Measurements from ENCODE around the gene RGS5. TPM values are rescaled to one million over a fixed set of nuclear protein-coding genes. Genes with fewer than 3 reads are reported as not detected.
"Not testable (repeated sequence)": the region's sequence is repeated elsewhere in the genome, so short reads cannot be mapped to it uniquely, and the experiment has no call there.

RGS5 gene
- total and polyA plus RNA-seq, 2 donors from 2014 or later = 60.5 to 359 TPM

GRCh38 chr1:163230827-163231226 lies 28.1 kb upstream of the RGS5 start:
- TF ChIP-seq CTCF (IDR thresholded peaks at IDR 0.05; ENCODE audit: borderline replicate concordance, extremely low read depth, insufficient read depth) = no peak
- H3K27me3 ChIP-seq (ENCODE audit: control insufficient read depth, insufficient read depth, low read length) = no peaks in the 10 kb centered on the region
- H3K27ac ChIP-seq (ENCODE audit: low read depth in 2 of 2, low read length in 2 of 2) = no peak overlapping the region
- no peaks in the 10 kb centered on the region for H3K4me1 ChIP-seq (ENCODE audit: control insufficient read depth in 2 of 3, insufficient read depth in 2 of 3, low read depth in 1 of 3, low read length in 3 of 3)
- FAIRE-seq = no peak
- intact Hi-C loops (cut with DNase I) = no loop called here
- no peaks in the 10 kb centered on the region for H3K9me3 ChIP-seq (ENCODE audit: control insufficient read depth in 2 of 3, insufficient read depth in 1 of 3, low read length in 3 of 3)
- no peak overlapping the region for H3K9ac ChIP-seq (ENCODE audit: low read length in 3 of 3)
- H3K36me3 ChIP-seq (ENCODE audit: control insufficient read depth in 2 of 3, insufficient read depth in 3 of 3, low read length in 3 of 3) = no peaks in the 10 kb centered on the region
- H3K4me3 ChIP-seq (ENCODE audit: low read length in 3 of 3) = no peak overlapping the region
- no peak for DNase-seq

DNA sequence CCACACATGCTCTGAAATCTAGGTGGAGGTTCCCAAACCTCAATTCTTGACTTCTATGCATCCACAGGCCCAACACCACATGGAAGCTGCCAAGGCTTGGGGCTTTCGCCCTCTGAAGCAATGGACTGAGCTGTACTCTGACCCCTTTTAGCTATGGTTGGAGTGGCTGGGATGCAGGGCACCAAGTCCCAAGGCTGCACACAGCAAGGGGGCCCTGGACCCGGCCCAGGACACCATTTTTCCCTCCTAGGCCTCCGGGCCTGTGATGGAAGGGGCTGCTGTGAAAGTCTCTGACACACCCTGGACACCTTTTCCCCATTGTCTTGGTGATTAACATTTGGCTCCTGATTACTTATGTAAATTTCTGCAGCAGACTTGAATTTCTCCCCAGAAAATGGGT lies 25.6 kb upstream of the RGS5 start:
- FAIRE-seq; H3K9me3 ChIP-seq (ENCODE audit: control insufficient read depth in 2 of 3, insufficient read depth in 1 of 3, low read length in 3 of 3); H3K36me3 ChIP-seq (ENCODE audit: control insufficient read depth in 2 of 3, insufficient read depth in 3 of 3, low read length in 3 of 3); H3K9ac ChIP-seq (ENCODE audit: low read length in 3 of 3); H3K27me3 ChIP-seq (ENCODE audit: control insufficient read depth, insufficient read depth, low read length); H3K4me3 ChIP-seq (ENCODE audit: low read length in 3 of 3); DNase-seq; H3K4me1 ChIP-seq (ENCODE audit: control insufficient read depth in 2 of 3, insufficient read depth in 2 of 3, low read depth in 1 of 3, low read length in 3 of 3); intact Hi-C loops (cut with DNase I); H3K27ac ChIP-seq (ENCODE audit: low read depth in 2 of 2, low read length in 2 of 2): not testable (repeated sequence)

DNA sequence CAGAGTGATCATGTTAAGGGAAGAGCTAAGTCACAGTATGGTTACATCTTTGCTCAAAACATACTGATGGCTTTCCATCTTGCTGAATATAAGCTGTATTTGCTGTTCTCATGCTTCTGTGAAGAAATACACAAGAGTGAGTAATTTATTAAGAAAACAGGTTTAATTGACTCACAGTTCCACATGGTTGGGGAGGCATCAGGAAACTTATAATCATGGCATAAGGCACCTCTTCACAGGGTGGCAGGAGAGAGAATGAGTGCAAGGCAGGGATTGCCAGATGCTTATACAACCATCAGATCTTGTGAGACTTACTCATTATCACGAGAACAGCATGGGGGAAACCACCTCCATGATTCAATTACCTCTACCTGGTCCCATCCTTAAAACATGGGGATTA lies 24.4 kb upstream of the RGS5 start:
- no peaks in the 10 kb centered on the region for H3K36me3 ChIP-seq (ENCODE audit: control insufficient read depth in 2 of 3, insufficient read depth in 3 of 3, low read length in 3 of 3)
- H3K27ac ChIP-seq (ENCODE audit: low read depth in 2 of 2, low read length in 2 of 2) = no peak overlapping the region
- H3K4me1 ChIP-seq (ENCODE audit: control insufficient read depth in 2 of 3, insufficient read depth in 2 of 3, low read depth in 1 of 3, low read length in 3 of 3) = no peaks in the 10 kb centered on the region
- H3K9me3 ChIP-seq (ENCODE audit: control insufficient read depth in 2 of 3, insufficient read depth in 1 of 3, low read length in 3 of 3) = no peaks in the 10 kb centered on the region
- FAIRE-seq (no peak), DNase-seq (no peak)
- H3K4me3 ChIP-seq (ENCODE audit: low read length in 3 of 3) = no peak overlapping the region
- H3K9ac ChIP-seq (ENCODE audit: low read length in 3 of 3) = no peak overlapping the region
- intact Hi-C loops (cut with DNase I) = no loop called here
- no peaks in the 10 kb centered on the region for H3K27me3 ChIP-seq (ENCODE audit: control insufficient read depth, insufficient read depth, low read length)
- TF ChIP-seq CTCF (IDR thresholded peaks at IDR 0.05; ENCODE audit: borderline replicate concordance, extremely low read depth, insufficient read depth) = no peak

GRCh38 chr1:163213626-163214025 lies 10.9 kb upstream of the RGS5 start:
- DNase-seq (no peak), FAIRE-seq (no peak)
- no peak overlapping the region for H3K9ac ChIP-seq (ENCODE audit: low read length in 3 of 3)
- no peak overlapping the region for H3K27ac ChIP-seq (ENCODE audit: low read depth in 2 of 2, low read length in 2 of 2)
- no peaks in the 10 kb centered on the region for H3K4me1 ChIP-seq (ENCODE audit: control insufficient read depth in 2 of 3, insufficient read depth in 2 of 3, low read depth in 1 of 3, low read length in 3 of 3)
- no peak for TF ChIP-seq CTCF (IDR thresholded peaks at IDR 0.05; ENCODE audit: borderline replicate concordance, extremely low read depth, insufficient read depth)
- H3K9me3 ChIP-seq (ENCODE audit: control insufficient read depth in 2 of 3, insufficient read depth in 1 of 3, low read length in 3 of 3) = peaks cover 0 to 2% (median 0%) of the 10 kb centered on the region in 3 donors
- H3K36me3 ChIP-seq (ENCODE audit: control insufficient read depth in 2 of 3, insufficient read depth in 3 of 3, low read length in 3 of 3) = no peaks in the 10 kb centered on the region
- intact Hi-C loops (cut with DNase I) = no loop called here
- H3K27me3 ChIP-seq (ENCODE audit: control insufficient read depth, insufficient read depth, low read length) = no peaks in the 10 kb centered on the region
- no peak overlapping the region for H3K4me3 ChIP-seq (ENCODE audit: low read length in 3 of 3)
